Measurements from ENCODE around the gene CD8B2. TPM values are rescaled to one million over a fixed set of nuclear protein-coding genes. Genes with fewer than 3 reads are reported as not detected.

Gene CD8B2
- total RNA-seq, 1 donor from 2014 or later: 0.21 TPM

GRCh38 chr2:106523976-106524665 lies 37.0 kb downstream of the CD8B2 start:
- no peak overlapping the region for H3K27ac ChIP-seq
- peak; percentile 62 to 87 for ATAC-seq
- H3K9me3 ChIP-seq: no peaks in the 10 kb centered on the region
- intact Hi-C loops (cut with DNase I): no loop called here
- no peak overlapping the region for H3K4me3 ChIP-seq
- no peak for TF ChIP-seq CTCF (IDR thresholded peaks at IDR 0.05)
- no peaks in the 10 kb centered on the region for H3K27me3 ChIP-seq (ENCODE audit: low read depth)
- no peaks in the 10 kb centered on the region for H3K36me3 ChIP-seq
- DNase-seq: no peak
- no peaks in the 10 kb centered on the region for H3K4me1 ChIP-seq

- DNase-seq: no peak
- Histone ChIP-seq H3K4me1 (no peaks in the 10 kb centered on the region), H3K27me3 (ENCODE audit: low read depth) (peaks cover 4% of the 10 kb centered on the region), H3K9me3 (no peaks in the 10 kb centered on the region), H3K36me3 (no peaks in the 10 kb centered on the region), H3K27ac (no peak overlapping the region), H3K4me3 (no peak overlapping the region)
- ATAC-seq: no peak
- intact Hi-C loops (cut with DNase I): no loop called here
- no peak for TF ChIP-seq CTCF (IDR thresholded peaks at IDR 0.05)
Observed at GRCh38 chr2:106530866-106531265, 43.7 kb downstream of the CD8B2 start.

GRCh38 chr2:106531676-106532214 lies 44.6 kb downstream of the CD8B2 start:
- Histone ChIP-seq H3K36me3 (no peaks in the 10 kb centered on the region), H3K4me3 (no peak overlapping the region), H3K27ac (no peak overlapping the region), H3K9me3 (no peaks in the 10 kb centered on the region), H3K27me3 (ENCODE audit: low read depth) (peaks cover 4% of the 10 kb centered on the region), H3K4me1 (no peaks in the 10 kb centered on the region)
- ATAC-seq: no peak
- intact Hi-C loops (cut with DNase I): no loop called here
- no peak for DNase-seq
- TF ChIP-seq CTCF (IDR thresholded peaks at IDR 0.05): no peak

GRCh38 chr2:106532236-106532635 lies 45.1 kb downstream of the CD8B2 start:
- Histone ChIP-seq H3K27me3 (ENCODE audit: low read depth) (peaks cover 4% of the 10 kb centered on the region), H3K4me3 (no peak overlapping the region), H3K4me1 (no peaks in the 10 kb centered on the region), H3K9me3 (no peaks in the 10 kb centered on the region), H3K36me3 (no peaks in the 10 kb centered on the region), H3K27ac (no peak overlapping the region)
- no peak for TF ChIP-seq CTCF (IDR thresholded peaks at IDR 0.05)
- intact Hi-C loops (cut with DNase I): no loop called here
- ATAC-seq (no peak), DNase-seq (no peak)

- Histone ChIP-seq H3K4me3 (no peak overlapping the region), H3K4me1 (no peaks in the 10 kb centered on the region), H3K27ac (no peak overlapping the region), H3K36me3 (no peaks in the 10 kb centered on the region), H3K27me3 (ENCODE audit: low read depth) (peaks cover 4% of the 10 kb centered on the region), H3K9me3 (no peaks in the 10 kb centered on the region)
- no peak for TF ChIP-seq CTCF (IDR thresholded peaks at IDR 0.05)
- ATAC-seq: no peak
- intact Hi-C loops (cut with DNase I): no loop called here
- DNase-seq: no peak
Observed at GRCh38 chr2:106534471-106534870, 47.3 kb downstream of the CD8B2 start.

All from lower lobe of right lung (tissue), 2 donors.